Endothelial cell of umbilical vein (primary cell): ENCODE data around the gene RNF157. TPM values are rescaled to one million over a fixed set of nuclear protein-coding genes. Genes with fewer than 3 reads are reported as not detected.

Experiments used
- BruUV-seq: library from RNA; stranded (reverse); fragments of 400-500 nt; replicated peaks from 2 replicates; lab custom pipeline; 2021; lab: Mats Ljungman, UMichigan
- CTCF ChIA-PET: fragments of 300-600, 350-600 bp; sonication (Branson Sonifier 250); formaldehyde crosslinking; loops from one replicate; lab custom pipeline; 2021; ENCODE audit warnings: antibody characterized with exemption, inconsistent platforms; lab: Charles Lee
- POLR2A ChIA-PET: fragments of 300-600, 350-600 bp; sonication (Branson Sonifier 250); formaldehyde crosslinking; loops from one replicate; lab custom pipeline; 2021; ENCODE audit warnings: antibody characterized with exemption, inconsistent platforms; lab: Charles Lee
- DNase-seq: peaks from one replicate; pipeline ENCODE4 v3.0.0-alpha.2; 2011; ENCODE audit warnings: low read depth, low spot score
- FAIRE-seq: peaks from 2 replicates; lab custom pipeline; 2011; peaks lifted over from hg19 to GRCh38; lab: Jason Lieb, UNC
- H2AFZ ChIP-seq: 2 replicates; pipeline ENCODE4 v1.6.0; 2012; ENCODE audit warnings: low read depth, low read length, control low read depth, inconsistent platforms
- H3K27ac ChIP-seq: 2 replicates; pipeline ENCODE4 v1.5.1; 2011; ENCODE audit warnings: low read depth, mild to moderate bottlenecking, control low read depth, low read length, moderate library complexity; ENCODE audit not compliant: insufficient read depth
- H3K27me3 ChIP-seq, 2 experiments: 2 replicates each; pipeline versions ENCODE4 v1.6.0 to v1.6.1; 2011; ENCODE audit warnings: low read length in 2 of 2, mixed read lengths in 1 of 2; ENCODE audit not compliant: control insufficient read depth in 2 of 2, insufficient read depth in 2 of 2
- H3K36me3 ChIP-seq, 2 experiments: 2 replicates in 1 of 2; 3 replicates in 1 of 2; pipeline ENCODE4 v1.5.1; 2011; ENCODE audit warnings: low read length in 2 of 2, mild to moderate bottlenecking in 1 of 2, moderate library complexity in 1 of 2; ENCODE audit not compliant: control insufficient read depth in 2 of 2, insufficient read depth in 2 of 2; ENCODE audit errors: extremely low read depth in 1 of 2
- H3K4me1 ChIP-seq: 3 replicates; pipeline ENCODE4 v1.5.1; 2011; ENCODE audit warnings: mild to moderate bottlenecking, low read length; ENCODE audit not compliant: control insufficient read depth, insufficient read depth; ENCODE audit errors: extremely low read depth
- H3K4me2 ChIP-seq: 2 replicates; pipeline ENCODE4 v1.6.1; 2011; ENCODE audit warnings: low read length, control low read depth, mixed read lengths; ENCODE audit not compliant: insufficient read depth
- H3K4me3 ChIP-seq, 3 experiments: fragments of 200-600 bp in 1 of 3; sonication (generic), shearing (Covaris generic) in 1 of 3; replicated peaks in 1 of 3; 2 replicates each; pipeline ENCODE4 v1.5.1; 2011 to 2016; ENCODE audit warnings: control low read depth in 3 of 3, low read length in 3 of 3, mild to moderate bottlenecking in 2 of 3, inconsistent platforms in 1 of 3, low read depth in 1 of 3, moderate library complexity in 1 of 3; ENCODE audit not compliant: insufficient read depth in 1 of 3
- H3K79me2 ChIP-seq: 2 replicates; pipeline ENCODE4 v1.6.0; 2012; ENCODE audit warnings: low read length, inconsistent platforms; ENCODE audit not compliant: control insufficient read depth, insufficient read depth
- H3K9ac ChIP-seq: replicated peaks from 2 replicates; pipeline ENCODE3; 2011; ENCODE audit warnings: low read length, control low read depth; ENCODE audit not compliant: insufficient read depth; ENCODE audit errors: extremely low read depth
- H3K9me1 ChIP-seq: replicated peaks from 3 replicates; pipeline ENCODE4 v1.6.0; 2011; ENCODE audit warnings: mild to moderate bottlenecking, low read length; ENCODE audit not compliant: control insufficient read depth, insufficient read depth; ENCODE audit errors: extremely low read depth
- H3K9me3 ChIP-seq: replicated peaks from 2 replicates; pipeline ENCODE4 v1.5.1; 2012; ENCODE audit warnings: low read length, inconsistent platforms; ENCODE audit not compliant: control insufficient read depth, insufficient read depth
- H4K20me1 ChIP-seq: replicated peaks from 2 replicates; pipeline ENCODE3; 2011; ENCODE audit warnings: mild to moderate bottlenecking, low read length; ENCODE audit not compliant: control insufficient read depth, insufficient read depth; ENCODE audit errors: extremely low read depth
- EZH2 ChIP-seq: IDR thresholded peaks from 2 replicates; pipeline ENCODE4 v1.6.1; 2012; ENCODE audit warnings: borderline replicate concordance, low read depth, mild to moderate bottlenecking, moderate library complexity, low read length, inconsistent platforms; ENCODE audit not compliant: severe bottlenecking
- FOS ChIP-seq: IDR thresholded peaks from 2 replicates; pipeline ENCODE4 v1.6.1; 2011; ENCODE audit warnings: mild to moderate bottlenecking, low read length, moderate library complexity, borderline replicate concordance; ENCODE audit not compliant: insufficient read depth
- GATA2 ChIP-seq: IDR thresholded peaks from 2 replicates; pipeline ENCODE4 v1.7.0; 2011; ENCODE audit warnings: low read depth, mild to moderate bottlenecking, moderate library complexity, mixed read lengths, low read length; ENCODE audit not compliant: insufficient read length, insufficient read depth
- JUN ChIP-seq: IDR thresholded peaks from 2 replicates; pipeline ENCODE4 v1.6.1; 2011; ENCODE audit warnings: borderline replicate concordance, low read depth; ENCODE audit not compliant: insufficient read length, insufficient read depth
- MYC ChIP-seq: IDR thresholded peaks from one replicate; pipeline ENCODE4 v1.6.1; 2011; ENCODE audit warnings: mild to moderate bottlenecking, low read depth, low read length
- POLR2A ChIP-seq: IDR thresholded peaks from 2 replicates; pipeline ENCODE4 v1.6.1; 2012; ENCODE audit warnings: low read depth, mild to moderate bottlenecking, control low read depth, low read length
- POLR2AphosphoS5 ChIP-seq: IDR thresholded peaks from 2 replicates; pipeline ENCODE4 v1.6.1; 2012; ENCODE audit warnings: low read depth, mild to moderate bottlenecking, control low read depth, low read length, moderate library complexity; ENCODE audit not compliant: insufficient read depth
- dilution Hi-C: fragments of 300-500 bp; cut with MboI; formaldehyde crosslinking; loops from one replicate; pipeline ENCODE4 v1.15.0; 2019; ENCODE audit warnings: low sequenced_read_pairs; ENCODE audit not compliant: extremely low pct_ligation_motif_present
- intact Hi-C: fragments of 100-400 bp; cut with micrococcal nuclease; formaldehyde crosslinking; loops from one replicate; pipeline ENCODE4 v1.10.0; 2022
- polyA plus RNA-seq, 4 experiments: library from polyadenylated mRNA; depleted of rRNA in 3 of 4; stranded (reverse) in 3 of 4; unstranded in 1 of 4; fragments of >200 nt; gene quantifications; 2 replicates each; pipeline versions ENCODE4 v1.2.1 to v1.2.3, GENCODE V29; 2011 to 2012; ENCODE audit warnings: missing spikeins in 1 of 4
- total RNA-seq: library from RNA; stranded (reverse); gene quantifications from 2 replicates; pipeline ENCODE4 v1.2.3, GENCODE V29; 2021
- TF ChIP-seq, protein P1 (sequence below), 2 donors: IDR thresholded peaks; 1 replicate in 1 of 2; 2 replicates in 1 of 2; pipeline ENCODE4 v1.5.1; 2011; ENCODE audit warnings: low read length in 2 of 2, mild to moderate bottlenecking in 2 of 2, moderate library complexity in 2 of 2, control low read depth in 1 of 2, inconsistent platforms in 1 of 2, low read depth in 1 of 2; ENCODE audit not compliant: insufficient read depth in 1 of 2; ENCODE audit errors: extremely low read depth in 1 of 2
- TF ChIP-seq, protein P2 (sequence below): IDR thresholded peaks from 2 replicates; pipeline ENCODE4 v1.6.1; 2011; ENCODE audit not compliant: insufficient read depth, insufficient read length

The RNF157 gene
- total and polyA plus RNA-seq, 2 donors (not counting 3 experiments of a cell fraction or from before 2014, with no cell fraction given) = 0.07 to 0.86 TPM

- no TSS peak for BruUV-seq
- DNase-seq = no peak
- H4K20me1 ChIP-seq = no peaks in the 10 kb centered on the region
- FAIRE-seq = no peak
- no peaks in the 10 kb centered on the region for H3K79me2 ChIP-seq
- dilution Hi-C loops = loop anchor here (25.0 kb wide), 1 partner anchor 233 kb away; no protein-coding TSS in a partner anchor
- no peak overlapping the region for H2AFZ ChIP-seq
- H3K4me2 ChIP-seq = no peak overlapping the region
- CTCF ChIA-PET = interaction anchor here (1.0 kb wide), 1 partner anchor 11 kb away, joined by 3 read pairs; no protein-coding TSS in a partner anchor
- no peak overlapping the region for H3K27ac ChIP-seq
- intact Hi-C loops = no loop called here
- no peaks in the 10 kb centered on the region for H3K9me3 ChIP-seq
- H3K9me1 ChIP-seq = no peaks in the 10 kb centered on the region
- no peak for TF ChIP-seq POLR2AphosphoS5
- TF ChIP-seq POLR2A = no peak
- no peak for TF ChIP-seq JUN
- no peak for TF ChIP-seq MYC
- TF ChIP-seq, protein P1, sequence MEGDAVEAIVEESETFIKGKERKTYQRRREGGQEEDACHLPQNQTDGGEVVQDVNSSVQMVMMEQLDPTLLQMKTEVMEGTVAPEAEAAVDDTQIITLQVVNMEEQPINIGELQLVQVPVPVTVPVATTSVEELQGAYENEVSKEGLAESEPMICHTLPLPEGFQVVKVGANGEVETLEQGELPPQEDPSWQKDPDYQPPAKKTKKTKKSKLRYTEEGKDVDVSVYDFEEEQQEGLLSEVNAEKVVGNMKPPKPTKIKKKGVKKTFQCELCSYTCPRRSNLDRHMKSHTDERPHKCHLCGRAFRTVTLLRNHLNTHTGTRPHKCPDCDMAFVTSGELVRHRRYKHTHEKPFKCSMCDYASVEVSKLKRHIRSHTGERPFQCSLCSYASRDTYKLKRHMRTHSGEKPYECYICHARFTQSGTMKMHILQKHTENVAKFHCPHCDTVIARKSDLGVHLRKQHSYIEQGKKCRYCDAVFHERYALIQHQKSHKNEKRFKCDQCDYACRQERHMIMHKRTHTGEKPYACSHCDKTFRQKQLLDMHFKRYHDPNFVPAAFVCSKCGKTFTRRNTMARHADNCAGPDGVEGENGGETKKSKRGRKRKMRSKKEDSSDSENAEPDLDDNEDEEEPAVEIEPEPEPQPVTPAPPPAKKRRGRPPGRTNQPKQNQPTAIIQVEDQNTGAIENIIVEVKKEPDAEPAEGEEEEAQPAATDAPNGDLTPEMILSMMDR (IDR thresholded peaks at IDR 0.05; ENCODE audit: extremely low read depth in 1 of 2, insufficient read depth in 1 of 2, low read depth in 1 of 2, low read length in 2 of 2) = no peak
- no peak for TF ChIP-seq GATA2
- TF ChIP-seq, protein P2, sequence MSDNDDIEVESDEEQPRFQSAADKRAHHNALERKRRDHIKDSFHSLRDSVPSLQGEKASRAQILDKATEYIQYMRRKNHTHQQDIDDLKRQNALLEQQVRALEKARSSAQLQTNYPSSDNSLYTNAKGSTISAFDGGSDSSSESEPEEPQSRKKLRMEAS = no peak
- TF ChIP-seq FOS = no peak
- TF ChIP-seq EZH2 = no peak
- no peaks in the 10 kb centered on the region for H3K4me1 ChIP-seq
- no peaks in the 10 kb centered on the region for H3K27me3 ChIP-seq
- POLR2A ChIA-PET = no interaction called here
- no peak overlapping the region for H3K4me3 ChIP-seq
- no peak overlapping the region for H3K9ac ChIP-seq
- H3K36me3 ChIP-seq = no peaks in the 10 kb centered on the region
Observed at GRCh38 chr17:76204277-76204676, 36.0 kb downstream of the RNF157 start.
